ENCODE data around the gene HRH2.
"Not testable (repeated sequence)": the region's sequence is repeated elsewhere in the genome, so short reads cannot be mapped to it uniquely, and the experiment has no call there.

Gene HRH2

DNA sequence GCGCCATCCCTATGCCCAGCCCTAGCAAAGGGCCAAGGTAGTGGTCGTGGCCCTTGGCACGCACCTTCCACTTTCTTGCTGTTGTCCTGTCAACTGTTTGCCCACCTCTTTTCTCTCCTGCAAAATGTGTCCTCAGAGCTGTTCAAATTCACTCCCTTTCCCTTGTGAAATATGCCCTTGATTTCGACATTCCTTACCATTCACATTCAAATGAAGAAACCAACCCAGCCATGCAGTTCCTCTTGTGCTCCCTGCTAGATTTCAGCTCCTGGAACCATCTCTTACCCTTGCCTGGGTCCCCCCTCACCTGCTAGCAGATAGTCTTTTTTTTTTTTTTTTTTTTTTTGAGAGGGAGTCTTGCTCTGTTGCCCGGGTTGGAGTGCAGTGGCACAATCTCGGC lies 19.6 kb upstream of the HRH2 start:
- ChIA-PET CTCF (no interaction called here), POLR2A (no interaction called here)
- TF ChIP-seq, protein P1, sequence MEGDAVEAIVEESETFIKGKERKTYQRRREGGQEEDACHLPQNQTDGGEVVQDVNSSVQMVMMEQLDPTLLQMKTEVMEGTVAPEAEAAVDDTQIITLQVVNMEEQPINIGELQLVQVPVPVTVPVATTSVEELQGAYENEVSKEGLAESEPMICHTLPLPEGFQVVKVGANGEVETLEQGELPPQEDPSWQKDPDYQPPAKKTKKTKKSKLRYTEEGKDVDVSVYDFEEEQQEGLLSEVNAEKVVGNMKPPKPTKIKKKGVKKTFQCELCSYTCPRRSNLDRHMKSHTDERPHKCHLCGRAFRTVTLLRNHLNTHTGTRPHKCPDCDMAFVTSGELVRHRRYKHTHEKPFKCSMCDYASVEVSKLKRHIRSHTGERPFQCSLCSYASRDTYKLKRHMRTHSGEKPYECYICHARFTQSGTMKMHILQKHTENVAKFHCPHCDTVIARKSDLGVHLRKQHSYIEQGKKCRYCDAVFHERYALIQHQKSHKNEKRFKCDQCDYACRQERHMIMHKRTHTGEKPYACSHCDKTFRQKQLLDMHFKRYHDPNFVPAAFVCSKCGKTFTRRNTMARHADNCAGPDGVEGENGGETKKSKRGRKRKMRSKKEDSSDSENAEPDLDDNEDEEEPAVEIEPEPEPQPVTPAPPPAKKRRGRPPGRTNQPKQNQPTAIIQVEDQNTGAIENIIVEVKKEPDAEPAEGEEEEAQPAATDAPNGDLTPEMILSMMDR (IDR thresholded peaks at IDR 0.05; ENCODE audit: insufficient read depth, low read length, missing control alignments): no peak

DNA sequence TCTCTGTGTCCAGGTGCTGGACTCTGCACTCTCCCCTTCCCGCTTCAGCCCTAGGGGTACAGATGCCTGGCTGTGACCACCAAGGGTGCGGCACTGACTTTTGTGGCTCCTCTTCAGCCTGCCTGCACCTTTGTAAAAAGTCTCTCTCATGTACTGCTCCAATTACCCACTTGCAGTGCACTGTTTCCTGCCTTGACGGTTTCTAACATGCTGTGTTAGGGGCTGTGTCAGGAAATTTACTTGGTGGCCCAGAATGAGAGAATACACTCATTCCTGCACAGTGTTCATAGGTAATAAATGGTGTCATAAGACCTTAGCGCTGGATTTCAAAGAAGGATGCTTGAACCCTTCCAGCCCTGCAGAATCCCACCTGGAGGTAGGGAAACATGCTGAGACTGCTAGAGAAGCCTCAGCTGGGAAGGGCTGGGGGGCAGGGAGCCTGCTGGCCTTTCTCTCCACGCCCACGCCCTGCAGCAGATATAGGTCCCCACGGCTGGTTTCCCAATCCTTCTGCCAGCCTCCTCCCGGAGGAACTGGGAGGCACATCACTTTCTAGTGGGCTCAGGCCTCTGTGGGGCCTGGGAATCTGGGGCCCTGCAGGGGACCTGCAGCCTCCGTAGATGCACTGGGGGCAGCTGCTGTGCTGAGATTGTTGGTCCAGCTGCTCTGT lies 17.6 kb upstream of the HRH2 start:
- H3K4me3 ChIP-seq (ENCODE audit: low read depth, low read length): no peak overlapping the region
- POLR2A ChIA-PET: no interaction called here
- DNase-seq (ENCODE audit: low read depth, low spot score): no peak
- TF ChIP-seq, protein P1 (IDR thresholded peaks at IDR 0.05; ENCODE audit: insufficient read depth, low read length, missing control alignments): no peak
- CTCF ChIA-PET: no interaction called here

More for the DNA sequence above, 19.6 kb upstream of the HRH2 start:
- DNase-seq (ENCODE audit: low read depth, low spot score): no peak
- H3K4me3 ChIP-seq (ENCODE audit: low read depth, low read length): no peak overlapping the region

DNA sequence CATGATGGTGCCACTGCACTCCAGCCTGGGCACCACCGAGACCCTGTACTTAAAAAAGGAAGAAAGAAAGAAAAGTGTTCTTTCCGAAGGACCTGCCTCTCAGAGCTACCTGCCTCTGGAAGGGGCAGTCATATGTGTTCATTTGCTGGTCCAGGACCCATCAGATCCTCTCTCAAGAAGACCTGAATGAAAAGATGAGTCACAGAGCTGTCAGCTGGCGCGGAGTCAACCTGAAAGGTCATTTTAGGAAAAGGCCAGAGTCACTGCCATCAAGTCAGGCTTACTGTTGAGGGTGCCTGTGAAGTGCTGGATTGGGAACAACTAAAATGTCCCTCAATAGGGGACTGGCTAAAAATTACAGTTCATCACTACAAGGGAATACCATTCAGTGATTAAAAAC lies 14.9 kb upstream of the HRH2 start:
- H3K4me3 ChIP-seq (ENCODE audit: low read depth, low read length): no peak overlapping the region
- TF ChIP-seq, protein P1 (IDR thresholded peaks at IDR 0.05; ENCODE audit: insufficient read depth, low read length, missing control alignments): no peak
- CTCF ChIA-PET: no interaction called here
- POLR2A ChIA-PET: no interaction called here
- DNase-seq (ENCODE audit: low read depth, low spot score): no peak

DNA sequence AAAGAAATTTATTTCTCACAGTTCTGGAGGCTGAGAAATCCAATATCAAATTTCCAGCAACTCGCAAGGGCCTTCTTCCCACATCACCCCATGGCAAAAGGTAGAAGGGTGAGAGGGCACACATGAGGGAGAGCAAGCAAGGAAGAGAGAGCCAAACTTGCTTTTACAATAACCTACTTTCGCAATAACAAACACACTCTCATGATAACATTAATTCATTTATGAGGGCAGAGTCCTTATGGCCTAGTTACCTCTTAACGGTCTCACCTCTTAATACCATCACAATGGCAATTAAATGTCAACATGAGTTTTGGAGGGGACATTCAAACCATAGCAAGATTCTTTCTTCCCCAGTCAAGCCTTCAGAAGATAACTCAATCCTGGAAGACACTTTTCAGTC lies 11.6 kb upstream of the HRH2 start:
- ChIA-PET POLR2A (no interaction called here), CTCF (no interaction called here)
- TF ChIP-seq, protein P1 (IDR thresholded peaks at IDR 0.05; ENCODE audit: insufficient read depth, low read length, missing control alignments): no peak
- no peak overlapping the region for H3K4me3 ChIP-seq (ENCODE audit: low read depth, low read length)
- DNase-seq (ENCODE audit: low read depth, low spot score): no peak

DNA sequence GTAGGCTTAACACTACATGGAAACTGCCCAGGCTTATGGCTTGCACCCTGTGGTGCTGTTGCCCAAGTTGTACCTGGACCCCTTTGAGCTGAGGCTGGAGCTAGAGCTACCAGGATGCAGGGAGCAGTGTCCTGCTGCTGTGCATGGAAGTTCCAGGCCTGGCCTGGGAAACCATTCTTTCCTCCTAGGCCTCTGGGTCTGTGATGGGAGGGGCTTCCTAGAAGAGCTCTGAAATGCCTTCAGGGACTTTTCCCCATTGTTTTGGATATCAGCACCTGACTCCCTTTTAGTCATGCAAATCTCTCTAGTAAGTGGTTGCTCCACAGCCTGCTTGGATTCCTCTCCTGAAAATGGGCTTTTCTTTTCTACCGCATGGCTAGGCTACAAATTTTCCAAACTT lies 7.9 kb upstream of the HRH2 start:
- POLR2A ChIA-PET: no interaction called here
- CTCF ChIA-PET: no interaction called here
- TF ChIP-seq, protein P1 (IDR thresholded peaks at IDR 0.05; ENCODE audit: insufficient read depth, low read length, missing control alignments): no peak
- H3K4me3 ChIP-seq (ENCODE audit: low read depth, low read length): no peak overlapping the region
- no peak for DNase-seq (ENCODE audit: low read depth, low spot score)

DNA sequence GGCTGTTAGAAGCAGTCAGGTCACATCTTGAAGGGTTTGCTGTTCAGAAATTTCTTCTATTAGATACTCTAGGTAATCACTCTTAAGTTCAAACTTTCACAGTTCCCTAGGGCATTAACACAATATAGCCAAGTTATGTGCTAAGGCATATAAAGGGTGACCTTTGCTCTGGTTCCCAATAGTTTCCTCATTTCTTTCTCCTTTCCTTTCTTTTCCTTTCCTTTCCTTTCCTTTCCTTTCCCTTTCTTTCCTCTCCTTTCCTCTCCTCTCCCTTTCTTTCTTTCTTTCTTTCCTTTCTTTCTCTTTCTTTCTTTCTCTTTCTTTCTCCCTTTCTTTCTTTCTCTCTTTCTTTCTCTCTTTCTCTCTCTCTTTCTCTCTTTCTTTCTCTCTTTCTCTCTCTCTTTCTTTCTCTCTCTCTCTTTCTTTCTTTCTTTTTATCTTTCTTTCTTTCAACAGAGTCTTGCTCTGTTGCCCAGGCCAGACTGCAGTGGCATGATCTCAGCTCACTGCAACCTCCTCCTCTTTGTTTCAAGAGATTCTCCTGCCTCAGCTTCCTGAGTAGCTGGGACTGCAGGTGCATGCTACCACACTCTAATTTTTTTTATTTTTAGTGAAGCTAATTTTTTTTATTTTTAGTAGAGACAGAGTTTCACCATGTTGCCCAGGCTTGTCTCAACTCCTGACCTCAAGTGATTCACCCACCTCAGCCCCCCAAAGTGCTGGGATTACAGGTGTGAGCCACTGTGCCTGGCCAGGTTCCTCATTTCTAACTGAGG lies 7.3 kb upstream of the HRH2 start:
- POLR2A ChIA-PET; DNase-seq (ENCODE audit: low read depth, low spot score); H3K4me3 ChIP-seq (ENCODE audit: low read depth, low read length); CTCF ChIA-PET: not testable (repeated sequence)
